SK-N-SH (cell line): ENCODE results near the gene EFCAB6.

Experiments
- CTCF ChIP-seq: fragments of 200-600 bp; sonication (generic); IDR thresholded peaks from 2 replicates; pipeline ENCODE4 v1.6.1; 2017; ENCODE audit warnings: antibody characterized with exemption, mild to moderate bottlenecking, moderate library complexity
- ELF1 ChIP-seq: IDR thresholded peaks from 2 replicates; pipeline ENCODE4 v1.4.0; 2012
- EP300 ChIP-seq, 2 experiments: IDR thresholded peaks; 2 replicates each; pipeline versions ENCODE4 v1.4.0 to v1.6.1; 2012; ENCODE audit warnings: borderline replicate concordance in 1 of 2, low read depth in 1 of 2, low read length in 1 of 2
- GABPA ChIP-seq: IDR thresholded peaks from 2 replicates; pipeline ENCODE4 v1.4.0; 2012; ENCODE audit warnings: low read depth, mild to moderate bottlenecking
- JUND ChIP-seq: IDR thresholded peaks from 2 replicates; pipeline ENCODE4 v1.4.0; 2012
- MAX ChIP-seq: IDR thresholded peaks from 2 replicates; pipeline ENCODE4 v1.4.0; 2012; ENCODE audit warnings: low read depth
- MXI1 ChIP-seq: IDR thresholded peaks from 2 replicates; pipeline ENCODE4 v1.6.1; 2012; ENCODE audit warnings: mild to moderate bottlenecking, low read depth, low read length, improper control_type of control experiment
- POLR2AphosphoS5 ChIP-seq: IDR thresholded peaks from 2 replicates; pipeline ENCODE4 v1.6.1; 2012; ENCODE audit warnings: low read depth, low read length
- RFX5 ChIP-seq: IDR thresholded peaks from 2 replicates; pipeline ENCODE4 v1.6.1; 2012; ENCODE audit warnings: mild to moderate bottlenecking, improper control_type of control experiment, low read length
- SIN3A ChIP-seq: IDR thresholded peaks from 2 replicates; pipeline ENCODE4 v1.6.1; 2012; ENCODE audit warnings: low read depth, mild to moderate bottlenecking, low read length, moderate library complexity, borderline replicate concordance
- SMC3 ChIP-seq: IDR thresholded peaks from 2 replicates; pipeline ENCODE4 v1.6.1; 2012; ENCODE audit warnings: low read depth, low read length, improper control_type of control experiment
- USF1 ChIP-seq: IDR thresholded peaks from 2 replicates; pipeline ENCODE4 v1.4.0; 2012; ENCODE audit warnings: low read depth, borderline replicate concordance
- YY1 ChIP-seq: IDR thresholded peaks from 2 replicates; pipeline ENCODE4 v1.4.0; 2012; ENCODE audit warnings: low read depth, mild to moderate bottlenecking

GRCh38 chr22:43839781-43840180 is 27.7 kb upstream of the EFCAB6 start:
- TF ChIP-seq EP300 (IDR thresholded peaks at IDR 0.05; ENCODE audit: borderline replicate concordance in 1 of 2, low read depth in 1 of 2, low read length in 1 of 2) (no peak), YY1 (no peak), CTCF (no peak), MAX (no peak), POLR2AphosphoS5 (no peak), MXI1 (no peak), RFX5 (no peak), JUND (no peak), SMC3 (no peak), USF1 (no peak), GABPA (no peak), ELF1 (no peak), SIN3A (no peak)
